Measurements from ENCODE around the gene PRKD1.

Gene PRKD1

DNA sequence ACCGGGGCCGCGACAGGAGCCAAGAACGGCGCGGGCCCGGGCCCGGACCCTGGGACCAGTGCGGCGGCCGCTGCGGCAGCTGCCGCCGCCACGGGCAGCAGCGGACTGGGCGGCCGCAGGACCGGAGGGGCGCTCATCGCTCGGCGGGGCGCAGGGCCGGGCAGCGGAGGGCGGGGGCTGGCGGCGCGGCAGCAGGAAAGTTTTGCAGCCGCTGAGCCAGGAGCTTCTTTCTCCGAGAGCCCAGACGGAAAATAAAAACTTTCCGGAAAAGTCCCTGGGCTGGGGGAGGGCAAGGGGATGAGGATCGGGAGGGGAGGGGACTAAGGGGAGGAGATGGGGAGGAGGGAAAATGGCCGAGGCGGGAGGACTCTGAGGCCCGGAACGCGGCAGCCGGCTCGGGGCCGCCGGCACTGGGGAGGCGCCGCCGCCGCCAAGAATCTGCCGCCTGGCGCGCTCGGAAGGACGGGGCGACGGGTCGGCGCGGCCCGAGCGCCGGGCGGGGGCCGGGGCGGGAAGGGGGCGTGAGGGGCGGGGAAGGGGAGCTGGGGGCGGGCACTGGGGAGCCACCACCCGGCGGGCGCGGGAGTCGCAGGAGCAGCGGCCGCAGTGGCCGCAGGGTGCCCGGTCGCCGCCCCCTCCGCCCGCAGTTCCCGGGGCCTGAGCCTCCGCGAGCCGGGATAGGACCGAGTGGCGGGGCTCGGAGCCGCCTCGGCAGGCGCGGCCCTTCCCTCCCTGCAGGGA is at the start of gene PRKD1:
Gene PRKD1, minus strand, starts transcription at position 472 of the 741 bp plus-strand sequence.
- peaks cover 43% of the 10 kb centered on the region for H3K4me1 ChIP-seq (ENCODE audit: control insufficient read depth, insufficient read depth, low read length)
- no peaks in the 10 kb centered on the region for H3K27me3 ChIP-seq (replicated peaks; ENCODE audit: control insufficient read depth, insufficient read depth, low read length)

DNA sequence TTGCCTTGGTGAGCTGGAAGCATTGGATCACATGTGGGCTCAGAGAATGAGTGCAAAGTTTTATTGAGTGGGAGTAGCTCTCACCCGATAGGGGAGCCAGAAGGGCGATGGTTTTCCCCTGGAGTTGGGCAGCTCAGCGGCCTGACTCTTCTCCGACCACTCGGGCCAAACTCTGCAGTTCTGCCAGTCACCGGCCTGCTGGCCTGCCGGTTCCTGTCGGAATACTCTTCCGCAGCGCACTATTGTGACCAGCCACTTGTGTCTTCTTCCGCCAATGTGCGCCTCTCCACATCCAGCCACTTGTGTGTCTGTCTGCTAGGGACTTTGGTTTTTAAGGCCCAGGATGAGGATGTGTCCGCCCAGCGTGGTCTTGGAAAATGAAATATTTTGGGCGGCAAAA is 43.5 kb upstream of the PRKD1 start:
- no peaks in the 10 kb centered on the region for H3K36me3 ChIP-seq (ENCODE audit: control insufficient read depth, insufficient read depth, low read length, severe bottlenecking)
- DNase-seq (ENCODE audit: low read depth) = no peak
- H3K9ac ChIP-seq (ENCODE audit: low read length) = no peak overlapping the region
- H3K27me3 ChIP-seq (replicated peaks; ENCODE audit: control insufficient read depth, insufficient read depth, low read length) = no peaks in the 10 kb centered on the region
- H3K9me3 ChIP-seq (ENCODE audit: control insufficient read depth, low read length) = no peaks in the 10 kb centered on the region
- no peak overlapping the region for H3K4me3 ChIP-seq (ENCODE audit: low read length)
- H3K4me1 ChIP-seq (ENCODE audit: control insufficient read depth, insufficient read depth, low read length) = no peaks in the 10 kb centered on the region

More for the DNA sequence above, at the start of gene PRKD1:
- Histone ChIP-seq H3K9ac (ENCODE audit: low read length) (peak within 1 kb of the TSS; percentile 86), H3K36me3 (ENCODE audit: control insufficient read depth, insufficient read depth, low read length, severe bottlenecking) (no peaks in the 10 kb centered on the region), H3K9me3 (ENCODE audit: control insufficient read depth, low read length) (no peaks in the 10 kb centered on the region), H3K4me3 (ENCODE audit: low read length) (peak within 1 kb of the TSS; percentile 89)
- DNase-seq (ENCODE audit: low read depth) = peak; percentile 85

DNA sequence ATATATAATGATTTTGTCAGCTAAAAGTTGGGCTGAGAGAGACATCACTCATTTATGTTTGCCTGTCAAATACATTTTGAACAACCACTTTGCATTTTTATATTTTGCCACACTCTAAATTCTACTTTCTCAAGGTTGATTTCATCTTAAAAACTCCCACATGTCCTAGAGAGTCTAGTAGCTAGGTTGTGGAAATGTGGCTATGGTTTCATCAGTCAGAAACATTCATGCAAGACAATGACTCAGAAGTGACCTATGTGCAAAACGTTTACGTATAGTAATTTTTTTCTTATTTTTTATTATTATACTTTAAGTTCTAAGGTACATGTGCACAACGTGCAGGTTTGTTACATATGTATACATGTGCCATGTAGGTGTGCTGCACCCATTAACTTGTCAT is 27.4 kb upstream of the PRKD1 start:
- H3K4me3 ChIP-seq (ENCODE audit: low read length) = no peak overlapping the region
- no peak overlapping the region for H3K9ac ChIP-seq (ENCODE audit: low read length)
- DNase-seq (ENCODE audit: low read depth) = peak; percentile 22
- no peaks in the 10 kb centered on the region for H3K27me3 ChIP-seq (replicated peaks; ENCODE audit: control insufficient read depth, insufficient read depth, low read length)
- H3K9me3 ChIP-seq (ENCODE audit: control insufficient read depth, low read length) = no peaks in the 10 kb centered on the region
- H3K36me3 ChIP-seq (ENCODE audit: control insufficient read depth, insufficient read depth, low read length, severe bottlenecking) = no peaks in the 10 kb centered on the region
- no peaks in the 10 kb centered on the region for H3K4me1 ChIP-seq (ENCODE audit: control insufficient read depth, insufficient read depth, low read length)

- no peak overlapping the region for H3K4me3 ChIP-seq (ENCODE audit: low read length)
- no peaks in the 10 kb centered on the region for H3K4me1 ChIP-seq (ENCODE audit: control insufficient read depth, insufficient read depth, low read length)
- H3K27me3 ChIP-seq (replicated peaks; ENCODE audit: control insufficient read depth, insufficient read depth, low read length) = no peaks in the 10 kb centered on the region
- H3K9me3 ChIP-seq (ENCODE audit: control insufficient read depth, low read length) = no peaks in the 10 kb centered on the region
- DNase-seq (ENCODE audit: low read depth) = peak; percentile 17
- H3K9ac ChIP-seq (ENCODE audit: low read length) = no peak overlapping the region
- no peaks in the 10 kb centered on the region for H3K36me3 ChIP-seq (ENCODE audit: control insufficient read depth, insufficient read depth, low read length, severe bottlenecking)
Measured at GRCh38 chr14:29953501-29953900, 25.9 kb upstream of the PRKD1 start.

DNA sequence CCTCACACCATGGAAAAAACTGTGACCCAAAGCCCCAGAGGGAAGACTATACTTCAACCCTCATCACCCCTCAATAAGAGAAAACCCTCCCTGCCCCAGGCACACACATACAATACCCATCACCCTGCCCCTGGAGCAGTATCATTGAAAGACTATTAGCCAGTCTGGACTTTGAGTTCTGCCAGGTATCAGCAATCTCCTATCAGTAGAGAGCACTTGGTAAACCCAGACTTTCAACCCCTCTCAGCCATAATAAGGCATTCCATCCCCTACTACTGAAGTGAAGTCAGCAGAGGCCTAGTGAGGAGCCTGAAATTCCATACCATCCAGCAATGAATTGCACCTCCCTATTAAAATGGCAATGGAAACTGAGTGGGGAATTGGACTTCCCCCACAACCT is 16.4 kb upstream of the PRKD1 start:
- DNase-seq (ENCODE audit: low read depth) = no peak
- Histone ChIP-seq H3K9me3 (ENCODE audit: control insufficient read depth, low read length) (peaks cover 20% of the 10 kb centered on the region), H3K4me1 (ENCODE audit: control insufficient read depth, insufficient read depth, low read length) (no peaks in the 10 kb centered on the region), H3K9ac (ENCODE audit: low read length) (no peak overlapping the region), H3K4me3 (ENCODE audit: low read length) (no peak overlapping the region), H3K27me3 (replicated peaks; ENCODE audit: control insufficient read depth, insufficient read depth, low read length) (no peaks in the 10 kb centered on the region), H3K36me3 (ENCODE audit: control insufficient read depth, insufficient read depth, low read length, severe bottlenecking) (no peaks in the 10 kb centered on the region)

- no peaks in the 10 kb centered on the region for H3K27me3 ChIP-seq (replicated peaks; ENCODE audit: control insufficient read depth, insufficient read depth, low read length)
- no peaks in the 10 kb centered on the region for H3K4me1 ChIP-seq (ENCODE audit: control insufficient read depth, insufficient read depth, low read length)
- no peak overlapping the region for H3K9ac ChIP-seq (ENCODE audit: low read length)
- DNase-seq (ENCODE audit: low read depth) = no peak
- peaks cover 15% of the 10 kb centered on the region for H3K9me3 ChIP-seq (ENCODE audit: control insufficient read depth, low read length)
- no peaks in the 10 kb centered on the region for H3K36me3 ChIP-seq (ENCODE audit: control insufficient read depth, insufficient read depth, low read length, severe bottlenecking)
- no peak overlapping the region for H3K4me3 ChIP-seq (ENCODE audit: low read length)
Measured at GRCh38 chr14:29941401-29941800, 13.8 kb upstream of the PRKD1 start.

- DNase-seq (ENCODE audit: low read depth) = no peak
- no peaks in the 10 kb centered on the region for H3K27me3 ChIP-seq (replicated peaks; ENCODE audit: control insufficient read depth, insufficient read depth, low read length)
- H3K36me3 ChIP-seq (ENCODE audit: control insufficient read depth, insufficient read depth, low read length, severe bottlenecking) = no peaks in the 10 kb centered on the region
- H3K9me3 ChIP-seq (ENCODE audit: control insufficient read depth, low read length) = peaks cover 10% of the 10 kb centered on the region
- no peaks in the 10 kb centered on the region for H3K4me1 ChIP-seq (ENCODE audit: control insufficient read depth, insufficient read depth, low read length)
- no peak overlapping the region for H3K9ac ChIP-seq (ENCODE audit: low read length)
- no peak overlapping the region for H3K4me3 ChIP-seq (ENCODE audit: low read length)
Measured at GRCh38 chr14:29940482-29940881, 12.8 kb upstream of the PRKD1 start.

DNA sequence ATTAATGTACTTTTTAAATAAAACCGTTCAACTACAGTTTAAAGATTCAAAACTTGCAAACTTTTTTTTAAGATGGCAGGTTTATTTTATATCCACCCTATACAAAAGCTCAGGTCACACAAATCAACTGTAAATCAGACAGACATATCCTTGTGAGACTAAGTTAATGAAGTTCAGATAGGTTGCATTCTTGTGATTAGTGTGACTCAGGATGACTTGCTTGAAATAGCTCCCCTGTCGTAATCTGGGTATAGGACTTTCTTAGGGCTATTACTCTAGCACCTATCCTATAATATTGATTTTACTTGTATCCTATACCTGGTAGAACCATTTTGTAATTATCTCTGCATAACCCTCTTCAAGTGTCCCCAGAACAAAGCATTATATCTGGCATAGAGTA is 9.5 kb upstream of the PRKD1 start:
- Histone ChIP-seq H3K4me3 (ENCODE audit: low read length) (no peak overlapping the region), H3K9me3 (ENCODE audit: control insufficient read depth, low read length) (no peaks in the 10 kb centered on the region), H3K9ac (ENCODE audit: low read length) (no peak overlapping the region), H3K27me3 (replicated peaks; ENCODE audit: control insufficient read depth, insufficient read depth, low read length) (no peaks in the 10 kb centered on the region), H3K36me3 (ENCODE audit: control insufficient read depth, insufficient read depth, low read length, severe bottlenecking) (no peaks in the 10 kb centered on the region), H3K4me1 (ENCODE audit: control insufficient read depth, insufficient read depth, low read length) (no peaks in the 10 kb centered on the region)
- no peak for DNase-seq (ENCODE audit: low read depth)

DNA sequence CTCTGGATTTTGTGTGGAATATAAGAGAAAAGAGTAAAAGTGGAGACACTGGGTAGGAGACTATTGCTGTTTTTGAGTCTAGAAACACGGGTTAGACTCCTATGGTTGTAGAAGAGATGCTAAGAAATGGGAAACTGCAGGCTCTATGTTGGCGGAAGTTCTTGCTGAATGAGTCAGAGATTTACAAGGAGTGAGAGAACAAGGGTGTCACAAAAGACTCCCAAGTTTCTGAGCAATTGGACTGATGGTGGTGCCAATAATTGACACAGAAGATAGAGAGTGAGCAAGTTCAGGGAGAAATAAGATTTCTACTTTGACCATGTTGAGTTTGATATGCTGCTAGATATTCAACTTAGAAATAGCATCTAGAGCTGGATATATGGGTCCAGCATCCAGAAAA is 2.6 kb upstream of the PRKD1 start:
- H3K9me3 ChIP-seq (ENCODE audit: control insufficient read depth, low read length) = no peaks in the 10 kb centered on the region
- H3K9ac ChIP-seq (ENCODE audit: low read length) = no peak overlapping the region
- H3K4me1 ChIP-seq (ENCODE audit: control insufficient read depth, insufficient read depth, low read length) = peaks cover 33% of the 10 kb centered on the region
- H3K27me3 ChIP-seq (replicated peaks; ENCODE audit: control insufficient read depth, insufficient read depth, low read length) = no peaks in the 10 kb centered on the region
- H3K4me3 ChIP-seq (ENCODE audit: low read length) = peak overlapping the region; percentile 27
- no peaks in the 10 kb centered on the region for H3K36me3 ChIP-seq (ENCODE audit: control insufficient read depth, insufficient read depth, low read length, severe bottlenecking)
- DNase-seq (ENCODE audit: low read depth) = peak; percentile 21

- no peaks in the 10 kb centered on the region for H3K9me3 ChIP-seq (ENCODE audit: control insufficient read depth, low read length)
- H3K27me3 ChIP-seq (replicated peaks; ENCODE audit: control insufficient read depth, insufficient read depth, low read length) = no peaks in the 10 kb centered on the region
- no peaks in the 10 kb centered on the region for H3K36me3 ChIP-seq (ENCODE audit: control insufficient read depth, insufficient read depth, low read length, severe bottlenecking)
- H3K4me3 ChIP-seq (ENCODE audit: low read length) = peak overlapping the region; percentile 80
- H3K4me1 ChIP-seq (ENCODE audit: control insufficient read depth, insufficient read depth, low read length) = peaks cover 43% of the 10 kb centered on the region
- H3K9ac ChIP-seq (ENCODE audit: low read length) = peak overlapping the region; percentile 72
- DNase-seq (ENCODE audit: low read depth) = no peak
Measured at GRCh38 chr14:29928117-29928640, 532 bp upstream of the PRKD1 start.

DNA sequence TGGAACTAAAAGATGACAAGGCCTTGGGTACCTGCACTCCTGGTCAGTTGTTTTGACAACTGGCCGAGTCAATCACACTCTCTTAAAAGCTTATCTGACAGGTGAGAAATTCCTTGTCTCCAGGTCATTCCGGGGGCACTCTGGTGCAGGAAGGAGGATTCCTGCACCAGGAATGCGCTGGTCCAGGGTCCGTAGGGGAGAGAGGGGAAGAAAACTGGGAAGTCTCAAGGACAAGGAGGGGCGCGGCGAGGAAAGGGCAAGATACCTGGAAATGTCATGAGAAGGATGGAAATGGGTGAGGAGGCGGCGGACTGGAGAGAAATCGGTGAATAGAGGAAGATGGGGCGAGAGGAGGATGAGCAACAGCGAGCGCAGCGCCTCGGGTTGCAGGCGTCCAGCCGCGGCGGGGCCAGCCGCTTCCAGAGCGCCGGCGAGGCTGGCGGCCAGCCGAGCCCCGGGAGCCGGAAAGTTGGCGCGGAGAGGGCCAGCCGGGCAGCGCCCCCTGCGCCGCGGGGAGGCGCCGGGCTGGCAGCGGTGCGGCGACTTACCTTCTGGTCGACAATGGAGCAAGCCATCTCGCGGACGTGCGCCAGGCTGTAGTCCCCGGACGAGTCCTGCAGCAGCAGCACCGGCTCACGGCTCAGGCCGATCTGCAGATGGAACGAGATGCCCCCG is 809 bp downstream of the PRKD1 start:
- DNase-seq (ENCODE audit: low read depth) = peak; percentile 81
- Histone ChIP-seq H3K9ac (ENCODE audit: low read length) (peak overlapping the region; percentile 86), H3K4me1 (ENCODE audit: control insufficient read depth, insufficient read depth, low read length) (peaks cover 43% of the 10 kb centered on the region), H3K4me3 (ENCODE audit: low read length) (peak overlapping the region; percentile 89), H3K9me3 (ENCODE audit: control insufficient read depth, low read length) (no peaks in the 10 kb centered on the region), H3K27me3 (replicated peaks; ENCODE audit: control insufficient read depth, insufficient read depth, low read length) (no peaks in the 10 kb centered on the region), H3K36me3 (ENCODE audit: control insufficient read depth, insufficient read depth, low read length, severe bottlenecking) (no peaks in the 10 kb centered on the region)

Measured in adipocyte (in vitro differentiated cells).